Right cardiac atrium (tissue), 5 donors: Measurements from ENCODE around the gene DUOX1. TPM values are rescaled to one million over a fixed set of nuclear protein-coding genes. Genes with fewer than 3 reads are reported as not detected.
"Not testable (repeated sequence)": the region's sequence is repeated elsewhere in the genome, so short reads cannot be mapped to it uniquely, and the experiment has no call there.

Source experiments
- ATAC-seq, 2 donors: fragments of 200-7000 bp; cut with Tn5 transposase; one replicate each; pipeline versions ENCODE4 v1.8.0 to v1.9.1; 2020; ENCODE audit warnings: moderate library complexity in 2 of 2, mild to moderate bottlenecking in 1 of 2
- DNase-seq, 3 donors: peaks; one replicate each; pipeline ENCODE4 v3.0.0-alpha.2; 2020
- H3K27ac ChIP-seq: one replicate; pipeline ENCODE4 v1.5.1; 2013; ENCODE audit warnings: mild to moderate bottlenecking, low read length, control low read depth, moderate library complexity
- H3K27me3 ChIP-seq: one replicate; pipeline ENCODE4 v1.6.1; 2013; ENCODE audit not compliant: control insufficient read depth, insufficient read depth
- H3K4me1 ChIP-seq: one replicate; pipeline ENCODE4 v1.6.1; 2013; ENCODE audit warnings: low read length; ENCODE audit not compliant: control insufficient read depth, insufficient read depth
- H3K4me3 ChIP-seq: one replicate; pipeline ENCODE4 v1.5.1; 2013; ENCODE audit warnings: low read length, control low read depth
- H3K9me3 ChIP-seq: one replicate; pipeline ENCODE4 v1.6.1; 2013; ENCODE audit warnings: low read length; ENCODE audit not compliant: control insufficient read depth
- WGBS: extraction: QIAGEN DNeasy Blood & Tissue Kit; methylation state at CpG from one replicate; pipeline ENCODE4 v1.1.7; 2013; 5-methylcytosine and 5-hydroxymethylcytosine counted together
- intact Hi-C, 4 donors: fragments of 100-400 bp; cut with DNase I; formaldehyde crosslinking; loops; one replicate each; pipeline versions ENCODE4 v1.11.0 to v1.14.0; 2022 to 2023
- polyA plus RNA-seq: library from polyadenylated mRNA; stranded (reverse); fragments of 200-250 nt; gene quantifications from one replicate; pipeline ENCODE4 v1.2.3, GENCODE V29; 2013
- total RNA-seq, 4 donors: library from RNA; stranded (reverse); fragmentation: NEBNext Ultra II Directional; extraction: Animal tissue kit (Norgen Biotek cat#: 25700); gene quantifications; one replicate each; pipeline ENCODE4 v1.2.1, GENCODE V29; 2021
- donor health status: healthy with polysubstance abuse.
- donor health status: DM: no; HTN: yes; CAD: no.
- donor health status: DM: no; HTN: no; CAD: no.
- donor health status: DM: no; HTN: yes; CAD: no; lungs with severe emphysema.
- donor health status: DM: yes; HTN: yes; CAD: no.

The DUOX1 gene
- total and polyA plus RNA-seq, 5 donors, result 1.9 to 6.1 (median 3.3) TPM

DNA sequence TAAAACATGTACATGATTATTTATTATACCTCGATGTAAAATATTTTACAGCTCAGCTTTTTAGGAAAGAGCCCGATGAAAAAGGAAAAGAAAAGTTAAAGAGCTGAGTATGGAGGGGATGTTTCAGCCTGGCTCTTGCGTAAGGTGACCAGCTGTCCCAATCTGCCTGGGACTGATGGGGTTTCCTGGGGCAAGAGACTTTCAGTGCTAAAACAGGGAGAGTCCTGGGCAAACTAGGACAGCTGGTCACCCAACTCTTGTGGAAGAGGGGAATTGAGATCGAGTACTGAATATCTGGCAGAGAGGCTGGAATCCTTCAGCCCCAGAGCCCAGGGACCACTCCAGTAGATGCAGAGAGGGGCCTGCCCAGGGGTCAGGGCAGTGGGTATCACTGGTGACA is 36.8 kb upstream of the DUOX1 start:
- H3K27ac ChIP-seq, result no peak overlapping the region
- WGBS, result 95% methylated on average over 4 of the region's 4 CpGs
- no peak for DNase-seq

DNA sequence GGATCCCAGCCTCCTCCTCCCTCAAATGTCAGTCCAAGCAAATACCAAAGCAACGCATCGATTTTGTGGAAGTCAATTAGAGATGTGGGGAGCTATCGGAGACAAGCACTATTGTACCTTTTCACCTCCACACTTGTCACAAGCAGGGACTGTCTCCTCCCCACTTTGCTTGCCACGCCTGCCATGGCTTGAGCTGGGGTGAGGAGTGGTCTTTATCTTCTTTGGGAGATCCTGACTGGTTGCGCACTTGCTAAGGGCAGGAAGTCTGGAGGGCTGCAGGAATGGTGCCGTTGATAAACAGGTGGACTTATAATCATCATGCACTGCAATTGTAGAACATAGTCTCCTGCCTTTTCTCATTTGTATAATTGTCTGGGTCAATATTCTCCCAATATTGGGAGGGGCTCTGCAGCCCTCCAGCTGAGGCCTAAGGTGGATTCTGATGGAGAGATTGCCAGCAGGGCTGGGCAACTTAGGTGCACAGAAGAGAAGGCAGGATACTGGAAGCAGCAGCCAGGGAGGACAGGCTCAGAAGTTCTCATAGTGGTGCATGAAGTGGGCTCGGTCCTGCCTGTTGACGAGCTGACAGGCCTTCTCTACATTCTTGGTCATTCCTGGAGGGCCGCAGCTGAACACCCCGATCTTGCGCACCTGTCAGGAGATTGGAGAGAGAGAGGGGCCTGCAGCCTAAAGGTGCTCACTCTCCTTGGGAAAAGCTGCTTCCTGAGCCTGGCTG is 36.0 kb upstream of the DUOX1 start:
- Histone ChIP-seq H3K4me1 (no peaks in the 10 kb centered on the region), H3K27me3 (no peaks in the 10 kb centered on the region), H3K4me3 (no peak overlapping the region), H3K9me3 (no peaks in the 10 kb centered on the region), H3K27ac (no peak overlapping the region)
- ATAC-seq (no peak), DNase-seq (no peak)
- WGBS, result 81% methylated on average over 11 of the region's 11 CpGs
- intact Hi-C loops, result no loop called here

More for the DNA sequence above, 36.8 kb upstream of the DUOX1 start:
- Histone ChIP-seq H3K9me3 (no peaks in the 10 kb centered on the region), H3K27me3 (no peaks in the 10 kb centered on the region), H3K4me3 (no peak overlapping the region), H3K4me1 (no peaks in the 10 kb centered on the region)
- intact Hi-C loops, result no loop called here
- no peak for ATAC-seq

DNA sequence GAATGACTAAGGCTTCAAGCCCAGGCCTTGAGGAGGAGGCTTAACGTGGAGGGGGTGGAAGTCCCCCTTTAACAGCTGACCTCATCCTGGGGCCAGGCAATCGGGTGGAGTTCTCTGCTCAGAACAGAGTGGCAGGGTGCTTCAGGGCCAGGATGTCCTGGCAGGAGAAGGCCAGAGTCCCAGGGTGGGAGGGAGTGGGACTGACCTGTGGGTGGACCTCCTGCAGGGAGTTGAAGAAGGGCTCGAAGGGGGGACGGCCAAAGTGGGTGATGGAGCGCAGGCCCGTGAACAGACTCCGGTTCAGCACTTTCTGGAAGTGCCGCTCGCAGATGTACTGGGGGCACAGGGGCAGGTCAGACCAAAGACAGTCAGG is 35.5 kb upstream of the DUOX1 start:
- 73% methylated on average over 9 of the region's 9 CpGs for WGBS
- Histone ChIP-seq H3K27me3 (no peaks in the 10 kb centered on the region), H3K4me3 (no peak overlapping the region), H3K9me3 (no peaks in the 10 kb centered on the region), H3K27ac (no peak overlapping the region), H3K4me1 (no peaks in the 10 kb centered on the region)
- intact Hi-C loops, result no loop called here
- DNase-seq (no peak), ATAC-seq (no peak)

DNA sequence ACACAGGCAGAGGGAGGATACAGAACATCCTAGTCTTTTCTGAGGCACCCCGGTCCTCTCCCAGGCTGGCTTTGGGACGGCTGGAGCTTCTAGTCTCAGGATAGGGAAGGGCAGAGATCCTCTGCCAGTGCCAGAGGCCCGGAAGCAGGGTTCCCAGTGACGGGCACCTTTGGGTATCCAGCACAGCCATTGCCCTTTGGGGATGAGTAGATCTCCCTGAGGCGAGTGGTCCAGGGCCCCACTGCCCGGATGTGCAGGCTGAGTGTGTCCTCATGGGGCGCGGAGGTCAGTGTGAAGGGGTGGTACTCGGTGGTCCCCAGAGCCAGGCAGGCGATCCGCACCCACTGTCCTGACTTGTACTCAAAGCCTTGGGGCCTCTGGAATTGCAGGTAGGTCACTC is 34.1 kb upstream of the DUOX1 start:
- no peaks in the 10 kb centered on the region for H3K27me3 ChIP-seq
- H3K4me3 ChIP-seq, result no peak overlapping the region
- no peak overlapping the region for H3K27ac ChIP-seq
- 89% methylated on average over 11 of the region's 11 CpGs for WGBS
- no peak for ATAC-seq
- intact Hi-C loops, result no loop called here
- no peaks in the 10 kb centered on the region for H3K4me1 ChIP-seq
- no peak for DNase-seq
- no peaks in the 10 kb centered on the region for H3K9me3 ChIP-seq

DNA sequence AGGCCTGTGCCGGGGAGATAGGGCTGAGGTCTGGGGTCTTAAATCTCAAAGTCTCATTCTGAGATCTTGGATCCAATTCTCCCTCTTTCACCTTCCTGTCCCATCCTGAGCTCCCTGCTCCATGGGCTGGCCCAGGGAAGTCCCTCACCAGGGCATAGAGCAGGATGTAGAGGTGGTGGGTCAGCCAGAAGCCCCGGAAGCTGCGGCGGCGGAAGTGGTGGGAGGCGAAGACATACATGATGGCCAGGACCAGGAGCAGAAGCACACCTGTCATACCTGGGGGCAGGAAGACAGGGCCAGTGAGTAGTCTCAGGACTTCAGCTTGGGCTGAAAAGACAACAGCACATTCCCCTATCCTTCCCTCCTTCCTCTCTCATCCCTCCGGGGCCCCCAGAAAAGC is 32.3 kb upstream of the DUOX1 start:
- no peaks in the 10 kb centered on the region for H3K4me1 ChIP-seq
- no peaks in the 10 kb centered on the region for H3K27me3 ChIP-seq
- ATAC-seq (no peak), DNase-seq (no peak)
- H3K4me3 ChIP-seq, result no peak overlapping the region
- no peaks in the 10 kb centered on the region for H3K9me3 ChIP-seq
- WGBS, result 89% methylated on average over 7 of the region's 7 CpGs
- intact Hi-C loops, result no loop called here
- no peak overlapping the region for H3K27ac ChIP-seq

DNA sequence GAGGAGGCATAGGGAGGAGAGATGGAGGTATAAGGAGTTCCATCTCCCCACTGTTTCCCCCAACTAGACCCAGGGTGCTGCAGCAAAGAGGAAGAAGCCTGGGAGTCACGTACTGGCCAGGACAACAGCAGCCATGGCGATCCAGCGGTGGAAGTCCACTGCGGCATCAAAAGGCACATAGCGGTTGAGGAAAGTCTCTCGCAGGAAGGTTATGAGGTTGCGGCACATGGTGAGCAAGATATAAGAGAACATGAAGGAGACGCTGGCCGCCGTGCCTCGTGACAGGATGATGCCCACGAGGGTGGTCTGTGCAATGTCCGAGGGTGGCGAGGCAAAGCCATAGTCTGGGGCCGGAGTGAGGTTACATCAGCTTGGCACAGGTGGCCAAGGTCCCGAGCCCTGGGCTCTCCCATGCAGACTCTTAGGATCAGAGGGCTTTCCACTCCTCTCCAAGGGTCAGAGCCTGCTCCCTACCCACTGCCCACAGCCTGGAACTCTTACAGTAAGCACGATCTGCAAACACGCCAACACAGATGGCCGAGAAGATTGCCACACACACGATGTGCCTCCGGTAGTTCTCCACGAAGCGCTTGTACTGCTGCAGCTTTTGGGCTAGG is 30.1 kb upstream of the DUOX1 start:
- WGBS, result 87% methylated on average over 23 of the region's 23 CpGs

DNA sequence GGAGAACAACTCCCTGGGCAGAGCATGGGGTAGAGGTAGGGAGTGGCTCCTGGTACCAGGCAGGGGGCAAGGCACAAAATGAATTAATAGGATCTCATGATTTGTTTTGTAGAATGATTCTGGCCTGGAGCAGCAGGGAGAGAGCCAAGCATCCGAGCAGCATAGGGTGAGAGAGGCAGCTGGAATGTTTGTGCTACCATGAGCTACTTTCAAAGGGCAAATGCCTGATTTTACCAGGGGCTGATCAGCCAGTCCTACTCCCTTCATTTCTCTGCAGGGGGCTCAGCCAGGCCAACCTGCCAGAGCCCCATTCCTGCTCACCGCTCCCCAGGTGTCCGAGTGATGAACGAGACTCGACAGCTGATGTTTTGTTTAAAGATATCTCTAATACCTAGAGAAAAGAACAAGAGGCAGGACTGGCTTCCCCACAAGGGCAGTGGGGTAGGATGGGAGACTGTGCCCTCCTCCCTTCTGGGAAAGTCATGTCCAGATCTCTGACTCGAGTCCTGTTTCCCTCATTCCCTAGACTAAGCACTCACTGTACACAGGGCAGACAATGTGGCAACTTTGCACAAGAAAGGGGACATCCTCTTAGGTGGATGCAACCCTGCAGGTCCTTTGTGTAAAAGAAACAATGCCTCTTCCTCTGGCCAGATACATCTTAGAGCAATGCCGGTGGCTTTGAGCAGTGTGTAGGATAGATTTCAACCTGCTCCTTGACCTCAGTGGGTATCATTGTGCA is 28.7 kb upstream of the DUOX1 start:
- DNase-seq (no peak), ATAC-seq (no peak)
- Histone ChIP-seq H3K9me3 (no peaks in the 10 kb centered on the region), H3K4me1 (no peaks in the 10 kb centered on the region), H3K4me3 (no peak overlapping the region), H3K27me3 (no peaks in the 10 kb centered on the region), H3K27ac (no peak overlapping the region)
- intact Hi-C loops, result no loop called here
- 58% methylated on average over 7 of the region's 7 CpGs for WGBS

More for the DNA sequence above, 30.1 kb upstream of the DUOX1 start:
- intact Hi-C loops, result no loop called here
- no peaks in the 10 kb centered on the region for H3K9me3 ChIP-seq
- ATAC-seq, result no peak
- no peaks in the 10 kb centered on the region for H3K27me3 ChIP-seq
- no peak overlapping the region for H3K27ac ChIP-seq
- H3K4me1 ChIP-seq, result no peaks in the 10 kb centered on the region
- no peak for DNase-seq
- H3K4me3 ChIP-seq, result no peak overlapping the region

DNA sequence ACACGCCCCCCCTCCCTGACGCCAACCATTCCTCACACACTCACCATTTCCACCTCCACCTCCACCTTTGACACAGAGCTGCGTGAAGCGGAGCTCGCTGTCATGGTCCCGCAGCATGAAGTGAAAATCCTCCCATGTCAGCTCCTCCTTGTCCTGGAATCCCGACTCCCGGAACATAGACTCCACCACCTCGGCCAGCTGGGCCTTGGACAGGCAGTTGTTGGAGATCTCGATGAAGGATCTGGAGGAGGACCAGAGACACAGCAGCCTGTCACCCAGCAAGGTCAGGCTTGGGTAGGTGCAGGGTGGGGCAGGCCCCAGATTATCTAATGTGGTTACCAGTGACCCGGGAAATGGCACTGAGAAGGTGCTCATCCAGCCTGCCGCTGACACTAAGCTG is 28.0 kb upstream of the DUOX1 start:
- Histone ChIP-seq H3K4me3 (no peak overlapping the region), H3K27me3 (no peaks in the 10 kb centered on the region), H3K9me3 (no peaks in the 10 kb centered on the region), H3K27ac (no peak overlapping the region), H3K4me1 (no peaks in the 10 kb centered on the region)
- DNase-seq, result no peak
- 88% methylated on average over 12 of the region's 12 CpGs for whole genome bisulfite sequencing
- ATAC-seq, result no peak
- intact Hi-C loops, result no loop called here

DNA sequence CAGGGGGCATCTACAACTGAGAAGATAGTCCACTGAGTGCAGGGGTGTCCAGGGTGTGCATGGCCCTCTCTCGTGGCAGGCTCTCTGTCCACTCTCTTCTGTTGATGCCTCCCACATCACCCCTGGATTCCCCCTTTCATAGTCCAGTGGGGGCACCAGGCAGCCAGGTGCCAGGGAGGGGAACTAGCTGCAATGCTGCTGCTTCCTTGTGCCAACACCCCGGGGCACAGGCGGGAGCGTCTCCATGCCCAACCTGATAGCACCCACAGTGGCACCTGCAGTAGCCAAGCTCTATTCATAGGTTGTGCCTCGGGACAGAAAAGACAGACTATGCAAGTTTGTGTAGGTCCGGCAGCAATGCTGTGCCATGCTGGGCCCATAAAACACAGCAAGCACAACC is 27.6 kb upstream of the DUOX1 start:
- ATAC-seq (no peak), DNase-seq (no peak)
- intact Hi-C loops, result no loop called here
- no peaks in the 10 kb centered on the region for H3K9me3 ChIP-seq
- WGBS, result 91% methylated on average over 6 of the region's 6 CpGs
- H3K4me3 ChIP-seq, result no peak overlapping the region
- no peaks in the 10 kb centered on the region for H3K4me1 ChIP-seq
- H3K27ac ChIP-seq, result no peak overlapping the region
- H3K27me3 ChIP-seq, result no peaks in the 10 kb centered on the region

DNA sequence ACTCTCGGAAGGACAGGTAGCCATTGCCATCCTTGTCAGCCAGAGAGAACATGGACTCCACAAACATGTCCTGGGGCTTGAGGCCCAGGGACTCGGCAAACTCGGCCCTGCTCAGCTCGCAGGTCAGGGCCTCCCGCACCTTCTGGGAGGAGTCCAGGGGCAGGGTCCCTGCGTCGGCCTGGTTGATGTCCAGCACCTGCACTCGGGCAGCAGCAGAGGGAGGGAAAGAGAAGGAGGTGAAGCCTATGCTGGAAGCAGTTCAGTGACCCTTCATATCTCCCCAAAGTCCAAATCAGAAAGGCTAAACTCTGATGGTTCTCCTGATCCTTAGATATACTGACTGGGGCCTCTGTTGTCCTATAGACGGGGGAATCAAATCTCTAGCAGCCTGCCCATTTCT is 25.6 kb upstream of the DUOX1 start:
- intact Hi-C loops, ATAC-seq, H3K9me3 ChIP-seq, H3K4me3 ChIP-seq, H3K27ac ChIP-seq, H3K27me3 ChIP-seq, DNase-seq, H3K4me1 ChIP-seq: not testable (repeated sequence)
- 84% methylated on average over 9 of the region's 9 CpGs for WGBS

DNA sequence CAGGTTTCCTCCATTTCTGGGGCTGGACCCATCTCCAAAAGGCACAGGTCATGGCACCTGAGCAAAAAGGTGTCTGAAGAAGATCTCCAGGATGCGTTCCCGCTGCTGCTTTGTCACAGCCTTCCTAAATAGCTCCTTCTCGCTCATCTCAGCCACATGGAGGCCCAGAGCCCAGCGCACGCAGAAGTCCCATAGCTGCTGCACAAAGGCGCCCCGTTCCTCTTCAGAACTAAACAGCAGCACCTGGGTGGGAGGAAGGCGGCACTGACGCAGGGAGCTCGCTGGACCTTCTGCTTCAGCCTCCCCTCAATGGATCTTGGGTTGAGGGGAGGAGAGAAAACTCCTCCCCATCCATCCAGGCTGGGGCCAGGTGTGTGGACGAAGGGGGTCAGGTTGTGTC is 24.2 kb upstream of the DUOX1 start:
- intact Hi-C loops, result no loop called here
- no peak overlapping the region for H3K27ac ChIP-seq
- no peaks in the 10 kb centered on the region for H3K9me3 ChIP-seq
- H3K4me1 ChIP-seq, result no peaks in the 10 kb centered on the region
- ATAC-seq (no peak), DNase-seq (no peak)
- H3K4me3 ChIP-seq, result no peak overlapping the region
- WGBS, result 89% methylated on average over 11 of the region's 11 CpGs
- H3K27me3 ChIP-seq, result no peaks in the 10 kb centered on the region
